CD4-positive, alpha-beta T cell treated with Interferon gamma for 1 hour (primary cell): ENCODE results near the gene SELENOS.

Experiments
- DNase-seq: peaks from one replicate; pipeline ENCODE4 v3.0.0-alpha.2; 2020

Gene SELENOS

DNA sequence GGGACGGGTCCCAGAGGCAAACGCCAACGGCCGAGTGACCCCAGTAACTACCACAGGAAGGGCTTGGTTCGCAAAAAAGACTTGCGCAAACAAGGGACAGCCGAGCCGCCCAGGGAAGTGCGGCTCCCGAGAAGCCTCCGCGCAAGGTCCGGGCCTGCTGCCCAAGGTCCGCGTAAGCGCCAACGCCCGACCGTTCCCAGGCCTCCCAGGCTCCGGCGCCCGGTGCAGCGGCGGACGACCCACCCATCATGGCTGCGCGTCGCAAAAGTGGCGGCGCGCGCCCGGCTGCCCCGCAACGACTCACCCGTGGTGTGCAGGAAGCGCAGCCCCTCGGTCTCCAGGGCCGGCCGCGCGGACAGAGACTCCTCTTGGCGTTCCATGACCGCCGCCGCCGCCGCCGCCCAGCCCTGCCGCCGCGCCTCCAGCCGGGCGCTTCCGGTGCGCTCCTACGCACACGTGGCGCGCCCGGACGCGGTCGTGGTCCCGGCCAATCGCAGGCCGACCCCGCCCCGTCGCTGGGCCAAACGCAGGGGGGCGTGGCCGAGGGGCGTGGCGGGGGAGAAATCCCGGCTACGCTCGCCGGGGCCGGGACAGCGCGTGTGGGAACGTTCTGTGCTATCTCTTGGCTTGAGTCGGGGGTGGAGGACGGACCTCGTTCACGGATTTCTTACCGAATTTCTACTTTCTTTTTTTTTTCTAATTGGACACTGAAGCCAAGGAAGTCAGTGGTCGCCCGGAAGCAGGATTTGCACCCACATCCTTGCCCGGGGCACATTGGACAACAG, at the start of gene SELENOS:
Gene SELENOS (minus strand): TSS at position 448 of the 785 bp plus-strand sequence. CDS start 68 bp downstream, at position 380.
- peak; percentile 79 for DNase-seq

DNA sequence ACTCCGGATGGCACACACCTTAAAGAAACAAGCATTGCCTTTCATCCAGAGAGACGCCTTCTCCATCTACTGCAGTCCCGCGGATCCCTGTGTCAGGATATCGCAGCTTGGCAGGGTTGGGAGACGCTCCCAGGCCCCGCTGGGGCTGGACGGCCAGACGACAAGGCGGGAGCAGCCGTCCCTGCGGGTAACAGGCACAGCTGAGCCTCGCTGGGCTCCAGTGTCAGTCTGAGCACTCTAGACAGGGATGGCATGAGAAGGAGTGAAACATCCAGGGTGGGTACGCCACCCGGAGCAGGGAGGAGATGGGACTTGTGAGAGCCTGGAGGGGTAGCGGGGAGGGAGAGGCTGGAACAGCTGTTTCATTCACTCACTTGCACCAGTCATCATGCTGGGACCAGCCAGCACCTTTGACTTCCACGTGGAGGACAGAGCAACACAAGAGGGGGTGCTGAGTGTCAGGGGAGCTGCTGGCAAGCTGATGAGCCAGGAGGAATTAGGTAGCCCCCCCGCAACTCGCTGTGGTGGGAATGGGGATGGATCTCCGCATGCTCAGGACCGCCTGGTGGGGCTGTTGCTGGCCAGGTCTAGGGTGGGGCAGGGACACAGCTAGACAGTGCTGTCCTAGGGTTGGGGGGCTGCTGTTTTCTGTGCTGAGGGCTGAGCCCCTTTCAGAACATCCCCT, 49.3 kb upstream of the SELENOS start:
- no peak for DNase-seq

- no peak for DNase-seq
These were observed 48.7 kb upstream of the SELENOS start for GRCh38 chr15:101326026-101326315.

GRCh38 chr15:101325263-101326025, 48.2 kb upstream of the SELENOS start:
- no peak for DNase-seq

DNA sequence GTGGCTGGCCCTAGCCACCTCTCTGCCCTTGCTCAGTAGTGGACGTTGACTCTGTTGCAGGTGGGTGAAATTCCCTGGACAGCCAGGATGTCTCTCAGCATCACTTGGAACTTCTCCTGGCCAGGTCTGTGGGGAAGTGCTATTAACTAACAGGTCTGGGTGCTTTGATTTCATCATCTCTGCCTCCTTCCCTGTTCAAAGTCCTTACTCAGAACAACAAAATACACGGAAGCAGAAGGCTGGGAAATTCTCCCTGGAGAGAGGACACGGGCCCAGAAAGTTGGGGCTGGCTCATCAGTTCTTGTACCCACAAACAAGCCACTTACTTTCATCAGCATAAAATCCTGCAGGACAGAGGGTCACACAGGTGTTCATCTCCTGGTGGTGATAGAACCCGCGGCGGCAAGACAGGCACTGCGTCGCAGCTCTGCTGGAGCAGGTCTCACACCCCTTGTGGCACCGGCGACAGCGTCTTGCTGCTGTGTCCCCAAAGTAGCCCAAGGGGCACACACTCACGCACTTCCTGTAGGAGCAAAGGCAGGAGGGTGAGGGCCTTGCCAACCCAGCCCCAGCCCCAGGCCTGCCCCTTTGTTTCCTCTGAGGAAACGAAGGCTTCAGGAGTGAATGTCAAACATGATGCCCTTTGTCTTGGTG, 47.4 kb upstream of the SELENOS start:
- no peak for DNase-seq

GRCh38 chr15:101323793-101324523, 46.7 kb upstream of the SELENOS start:
- no peak for DNase-seq

GRCh38 chr15:101322854-101323477, 45.7 kb upstream of the SELENOS start:
- DNase-seq, result no peak

GRCh38 chr15:101322016-101322695, 44.9 kb upstream of the SELENOS start:
- DNase-seq, result no peak

DNA sequence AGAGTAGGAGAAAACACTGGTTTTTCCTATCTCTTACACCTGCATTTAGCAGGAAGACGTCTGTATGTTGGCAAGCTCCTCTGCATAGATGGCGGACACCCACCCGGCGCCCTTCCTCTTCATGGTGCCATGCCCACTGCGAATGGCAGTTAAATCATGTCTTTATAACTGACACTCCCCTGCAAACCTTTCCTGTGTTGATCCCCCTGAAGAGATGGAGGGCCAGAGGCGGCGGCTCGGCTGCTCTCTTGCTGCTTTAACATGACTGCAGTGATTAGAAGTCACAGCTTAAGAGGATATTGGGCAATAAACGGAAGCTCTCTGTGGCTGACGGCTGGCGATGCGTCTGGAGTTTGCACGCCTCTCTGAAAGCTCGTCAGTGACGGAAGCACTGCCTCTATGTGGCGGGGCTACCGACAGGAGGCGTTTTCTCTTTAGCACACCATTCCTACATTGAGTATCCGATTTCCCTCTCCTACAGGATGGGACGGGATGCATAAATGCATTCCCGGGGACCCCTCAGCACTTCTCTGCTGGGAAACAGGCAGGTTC, 43.3 kb upstream of the SELENOS start:
- DNase-seq, result peak; percentile 74

DNA sequence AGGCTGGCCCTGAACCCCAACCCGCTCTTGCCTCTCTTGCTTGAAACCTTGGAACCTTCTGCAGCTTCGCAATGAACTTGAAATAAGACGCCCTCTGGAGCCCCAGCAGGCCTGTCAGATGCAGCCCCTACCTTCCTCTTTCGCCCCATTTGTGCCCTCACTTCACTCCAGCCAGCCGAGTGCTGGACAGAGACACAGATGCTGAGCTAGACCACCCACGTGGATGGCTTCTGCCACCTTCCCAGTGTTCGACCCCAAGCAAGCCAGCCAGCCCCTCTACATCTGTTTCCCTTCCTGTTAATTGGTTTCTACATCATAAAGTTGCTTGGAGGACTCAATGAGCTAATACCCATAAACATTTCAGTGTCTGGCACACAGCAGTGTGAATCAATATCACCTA, 41.6 kb upstream of the SELENOS start:
- DNase-seq, result no peak

- no peak for DNase-seq
These were observed 41.0 kb upstream of the SELENOS start for GRCh38 chr15:101318147-101318819.

GRCh38 chr15:101317336-101317872, 40.1 kb upstream of the SELENOS start:
- no peak for DNase-seq

DNA sequence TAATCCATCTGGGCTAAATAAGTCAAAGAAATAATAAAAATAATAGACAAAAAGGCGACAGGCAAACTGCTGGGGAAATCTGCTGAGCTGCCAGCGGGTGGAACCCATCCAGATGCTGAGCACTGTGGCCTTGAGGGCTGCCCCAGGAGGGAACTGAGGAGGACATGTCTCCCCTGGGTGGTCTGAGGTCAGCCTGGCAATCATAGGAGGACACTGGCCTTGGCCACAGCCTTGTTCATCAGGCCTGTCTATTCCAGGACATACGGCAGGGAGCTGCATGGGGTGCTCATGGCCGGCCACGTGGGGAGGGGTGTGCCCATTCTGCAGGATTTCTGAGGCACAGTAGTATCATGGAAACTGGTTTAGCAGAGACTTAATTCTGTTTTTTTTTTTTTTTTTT, 39.2 kb upstream of the SELENOS start:
- DNase-seq, result no peak

DNA sequence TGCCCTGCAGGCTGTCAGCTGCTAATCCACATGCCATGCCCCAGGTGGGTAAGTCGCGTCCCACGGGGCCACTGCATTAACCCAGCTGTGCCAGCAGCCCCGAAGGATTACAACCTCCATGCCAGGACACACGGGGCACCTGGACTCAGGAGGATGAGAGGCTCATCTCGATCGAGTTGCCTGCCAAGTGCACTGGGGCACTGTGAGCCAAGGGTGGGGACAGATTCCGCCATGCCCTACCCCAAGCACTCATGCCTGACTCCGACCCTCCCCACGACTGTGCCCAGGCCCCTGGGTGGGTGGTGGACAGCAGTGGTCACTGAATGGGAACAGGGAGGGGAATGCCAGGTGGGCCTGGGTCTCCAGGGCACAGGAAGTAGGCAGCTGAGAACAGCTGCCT, 38.5 kb upstream of the SELENOS start:
- DNase-seq, result no peak

GRCh38 chr15:101314336-101315125, 37.2 kb upstream of the SELENOS start:
- DNase-seq, result no peak

DNA sequence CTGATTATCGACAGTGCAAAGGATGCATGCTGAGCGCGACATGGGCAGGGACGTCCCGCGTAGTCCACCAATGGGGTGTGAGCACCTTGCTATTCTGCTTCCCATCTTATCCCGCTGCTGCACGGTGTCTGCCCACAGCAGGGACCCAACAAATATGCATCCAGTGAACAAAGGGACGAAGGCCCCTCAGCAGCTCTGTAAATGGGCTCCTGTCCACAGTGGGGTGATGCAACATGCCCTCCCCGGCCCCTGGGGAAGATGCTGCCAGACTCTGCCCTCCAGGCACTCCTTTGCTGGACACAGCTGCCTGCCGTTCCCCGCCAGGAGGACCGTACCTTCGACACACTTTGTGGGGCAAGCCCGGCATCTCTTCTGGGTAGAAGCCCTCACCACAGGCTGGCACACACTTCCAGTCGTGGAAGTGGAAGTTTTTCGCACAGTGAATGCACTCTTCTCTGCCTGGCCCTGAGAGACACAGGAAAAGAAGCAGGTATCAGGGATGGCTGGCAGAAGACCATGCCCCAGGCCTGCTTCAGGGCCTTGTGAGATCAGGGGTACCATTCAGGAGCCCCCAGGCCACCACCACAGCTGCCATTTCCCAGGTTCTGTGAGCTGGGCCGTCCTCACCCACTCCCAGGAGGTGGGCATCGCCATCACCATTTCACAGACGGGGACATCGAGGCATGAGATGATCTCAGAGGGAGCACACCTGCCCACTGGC, 35.9 kb upstream of the SELENOS start:
- DNase-seq, result no peak

GRCh38 chr15:101310508-101310907, 33.2 kb upstream of the SELENOS start:
- DNase-seq, result no peak

DNA sequence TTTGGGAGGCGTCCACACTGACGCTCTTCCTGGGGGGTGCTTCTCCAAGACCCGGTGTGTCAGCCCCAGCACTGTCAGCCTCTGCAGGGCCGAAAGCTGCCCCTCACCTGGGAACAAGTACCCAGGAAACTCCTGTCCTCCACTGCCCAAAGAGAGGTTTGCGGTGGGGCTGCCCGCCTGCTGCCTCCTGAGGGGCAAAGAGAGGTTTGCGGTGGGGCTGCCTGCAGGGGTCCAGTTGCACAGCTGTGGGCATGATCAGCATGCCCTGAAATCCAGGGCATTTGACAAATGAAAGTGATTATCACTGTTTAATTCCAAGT, 32.8 kb upstream of the SELENOS start:
- DNase-seq, result no peak
